Measurements from ENCODE around the gene LTBP3. TPM values are rescaled to one million over a fixed set of nuclear protein-coding genes. Genes with fewer than 3 reads are reported as not detected.
A peak's percentile ranks its signal among the peaks of the same experiment; 100 is the strongest.

Gene LTBP3
- total and polyA plus RNA-seq, 2 of the 13 experiments (the other 11 are each of a cell fraction or from before 2014, with no cell fraction given) = 12.2 to 68.1 TPM

GRCh38 chr11:65497141-65498041 is 60.8 kb downstream of the LTBP3 start (continued):
- TF ChIP-seq SATB2 (CRISPR knock-in tag; IDR thresholded peaks at IDR 0.05) (no peak), MXD3 (CRISPR knock-in tag; IDR thresholded peaks at IDR 0.05) (peak; percentile 71), ZNF605 (CRISPR knock-in tag; IDR thresholded peaks at IDR 0.05) (peak; percentile 60; the same call in 1 of the 2 replicates), RORA (CRISPR knock-in tag; IDR thresholded peaks at IDR 0.05) (no peak), PLSCR1 (CRISPR knock-in tag; IDR thresholded peaks at IDR 0.05; ENCODE audit: borderline replicate concordance) (no peak), HBP1 (CRISPR knock-in tag; IDR thresholded peaks at IDR 0.05; ENCODE audit: low read depth) (no peak), ATF2 (CRISPR knock-in tag; IDR thresholded peaks at IDR 0.05) (peak; percentile 72), ONECUT2 (CRISPR knock-in tag; IDR thresholded peaks at IDR 0.05) (no peak), ZNF784 (CRISPR knock-in tag; IDR thresholded peaks at IDR 0.05; ENCODE audit: borderline replicate concordance) (peak; percentile 35; the same call in 1 of the 2 replicates), SMAD1 (CRISPR knock-in tag; IDR thresholded peaks at IDR 0.05; ENCODE audit: borderline replicate concordance, low read depth) (no peak), ZNF136 (CRISPR knock-in tag; IDR thresholded peaks at IDR 0.05; ENCODE audit: low read depth) (no peak; the same call in 1 of the 2 replicates), ZNF576 (CRISPR knock-in tag; IDR thresholded peaks at IDR 0.05) (no peak), JARID2 (CRISPR knock-in tag; IDR thresholded peaks at IDR 0.05; ENCODE audit: insufficient replicate concordance) (no peak), POLR2G (IDR thresholded peaks at IDR 0.05; ENCODE audit: low read depth, low read length) (peak; percentile 68), PAXIP1 (CRISPR knock-in tag; conservative IDR thresholded peaks at IDR 0.05) (peak; percentile 75), CHD2 (IDR thresholded peaks at IDR 0.05; ENCODE audit: low read depth, low read length) (peak; percentile 91)
